Ovary (tissue), 3 donors: ENCODE measurements around the gene TRAF2.

Experiments used
- EP300 ChIP-seq: sonication (generic); formaldehyde crosslinking; IDR thresholded peaks from one replicate; pipeline ENCODE4 v1.6.1; 2017; ENCODE audit warnings: antibody characterized with exemption
- POLR2A ChIP-seq: fragments of 450-650 bp; IDR thresholded peaks from one replicate; pipeline ENCODE4 v1.6.1; 2017; ENCODE audit warnings: antibody characterized with exemption, mild to moderate bottlenecking, moderate library complexity
- TF ChIP-seq, protein P1 (sequence below), 3 donors: fragments of 450-650 bp in 2 of 3; fragments of 200-600 bp in 1 of 3; IDR thresholded peaks; one replicate each; pipeline versions ENCODE4 v1.5.1 to v1.8.0; 2016 to 2022; ENCODE audit warnings: antibody characterized with exemption in 3 of 3, mild to moderate bottlenecking in 1 of 3
- donor health status: DM: no; HTN: no; CAD: no.

DNA sequence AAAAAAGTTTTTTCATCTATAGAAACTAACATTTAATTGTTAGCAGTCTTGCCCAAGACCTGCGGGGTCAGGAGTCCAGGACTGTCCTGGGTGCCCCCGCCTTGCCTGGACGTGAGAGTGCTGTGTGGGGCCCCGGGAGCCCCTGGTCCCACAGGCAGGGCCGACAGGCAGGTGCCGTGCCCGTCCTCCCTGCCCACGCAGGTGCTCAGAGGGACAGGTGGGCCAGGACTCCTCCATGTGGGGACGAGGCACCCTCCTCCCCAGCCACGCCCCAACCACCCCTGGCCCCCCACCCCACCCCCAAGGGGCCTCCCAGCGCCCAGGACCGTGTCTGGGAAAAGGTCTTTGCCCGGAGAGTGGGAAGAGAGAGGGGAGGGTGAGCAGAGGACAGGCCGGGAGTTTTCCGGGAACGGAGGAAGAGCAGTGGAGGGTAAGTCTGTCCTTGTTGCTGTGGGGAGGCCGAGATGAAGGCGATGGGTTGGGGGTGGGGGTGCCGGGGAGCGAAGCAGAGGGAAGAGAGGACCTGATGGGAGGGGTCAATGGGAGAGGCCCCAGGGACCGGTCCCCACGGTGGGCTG lies 63.0 kb downstream of the TRAF2 start:
- TF ChIP-seq, protein P1, sequence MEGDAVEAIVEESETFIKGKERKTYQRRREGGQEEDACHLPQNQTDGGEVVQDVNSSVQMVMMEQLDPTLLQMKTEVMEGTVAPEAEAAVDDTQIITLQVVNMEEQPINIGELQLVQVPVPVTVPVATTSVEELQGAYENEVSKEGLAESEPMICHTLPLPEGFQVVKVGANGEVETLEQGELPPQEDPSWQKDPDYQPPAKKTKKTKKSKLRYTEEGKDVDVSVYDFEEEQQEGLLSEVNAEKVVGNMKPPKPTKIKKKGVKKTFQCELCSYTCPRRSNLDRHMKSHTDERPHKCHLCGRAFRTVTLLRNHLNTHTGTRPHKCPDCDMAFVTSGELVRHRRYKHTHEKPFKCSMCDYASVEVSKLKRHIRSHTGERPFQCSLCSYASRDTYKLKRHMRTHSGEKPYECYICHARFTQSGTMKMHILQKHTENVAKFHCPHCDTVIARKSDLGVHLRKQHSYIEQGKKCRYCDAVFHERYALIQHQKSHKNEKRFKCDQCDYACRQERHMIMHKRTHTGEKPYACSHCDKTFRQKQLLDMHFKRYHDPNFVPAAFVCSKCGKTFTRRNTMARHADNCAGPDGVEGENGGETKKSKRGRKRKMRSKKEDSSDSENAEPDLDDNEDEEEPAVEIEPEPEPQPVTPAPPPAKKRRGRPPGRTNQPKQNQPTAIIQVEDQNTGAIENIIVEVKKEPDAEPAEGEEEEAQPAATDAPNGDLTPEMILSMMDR (IDR thresholded peaks at IDR 0.05), result no peak
- TF ChIP-seq POLR2A (no peak), EP300 (no peak)
